GM23338 (cell line): ENCODE results near the gene NCR3LG1. TPM values are rescaled to one million over a fixed set of nuclear protein-coding genes. Genes with fewer than 3 reads are reported as not detected.

Source experiments
- ATAC-seq: fragments of 200-7000 bp; cut with Tn5 transposase; 3 replicates; pipeline ENCODE4 v1.9.1; 2020
- DNase-seq: peaks from one replicate; pipeline ENCODE4 v3.0.0-alpha.2; 2015; ENCODE audit warnings: low spot score
- H2AFZ ChIP-seq: fragments of 200-600 bp; sonication (generic); 2 replicates; pipeline ENCODE4 v1.8.0; 2016; ENCODE audit warnings: antibody characterized with exemption, mild to moderate bottlenecking, moderate library complexity
- H3F3A ChIP-seq: fragments of 200-600 bp; sonication (generic); replicated peaks from 2 replicates; pipeline ENCODE4 v1.8.0; 2017; ENCODE audit warnings: antibody characterized with exemption, mixed run types, low read depth
- H3K27ac ChIP-seq: fragments of 200-600 bp; sonication (generic); 2 replicates; pipeline ENCODE4 v1.6.1; 2016; ENCODE audit warnings: low read depth
- H3K27me3 ChIP-seq: fragments of 200-600 bp; sonication (generic); 2 replicates; pipeline ENCODE4 v1.8.0; 2016; ENCODE audit warnings: mild to moderate bottlenecking, mixed run types, moderate library complexity; ENCODE audit not compliant: insufficient read depth
- H3K36me3 ChIP-seq: fragments of 200-600 bp; sonication (generic); 2 replicates; pipeline ENCODE4 v1.8.0; 2016; ENCODE audit warnings: mild to moderate bottlenecking; ENCODE audit not compliant: insufficient read depth
- H3K4me1 ChIP-seq: fragments of 200-600 bp; sonication (generic); 2 replicates; pipeline ENCODE4 v1.8.0; 2016; ENCODE audit warnings: mild to moderate bottlenecking, moderate library complexity; ENCODE audit not compliant: insufficient read depth
- H3K4me2 ChIP-seq: fragments of 200-600 bp; sonication (generic); 2 replicates; pipeline ENCODE4 v1.7.1; 2017; ENCODE audit warnings: mixed run types
- H3K4me3 ChIP-seq: fragments of 200-600 bp; sonication (generic); 2 replicates; pipeline ENCODE4 v1.6.1; 2016; ENCODE audit warnings: mixed run types
- H3K79me2 ChIP-seq: fragments of 200-600 bp; sonication (generic); replicated peaks from 2 replicates; pipeline ENCODE4 v1.8.0; 2017; ENCODE audit warnings: mild to moderate bottlenecking; ENCODE audit not compliant: insufficient read depth
- H3K9me2 ChIP-seq: fragments of 200-600 bp; sonication (generic); 2 replicates; pipeline ENCODE4 v1.8.0; 2017; ENCODE audit not compliant: insufficient read depth
- H4K20me1 ChIP-seq: fragments of 200-600 bp; sonication (generic); replicated peaks from 2 replicates; pipeline ENCODE4 v1.8.0; 2017; ENCODE audit warnings: mild to moderate bottlenecking; ENCODE audit not compliant: insufficient read depth
- H3K27ac Mint-ChIP-seq: 2 replicates; pipeline ENCODE4 v1.8.0; 2020; ENCODE audit warnings: inconsistent platforms, mild to moderate bottlenecking, moderate library complexity, mixed read lengths
- H3K27me3 Mint-ChIP-seq: 3 replicates; pipeline ENCODE4 v1.8.0; 2022; ENCODE audit warnings: low read depth, mild to moderate bottlenecking, moderate library complexity, mixed read lengths, inconsistent platforms; ENCODE audit not compliant: insufficient read depth, poor library complexity
- H3K36me3 Mint-ChIP-seq: 3 replicates; pipeline ENCODE4 v1.8.0; 2021; ENCODE audit warnings: low read depth, mild to moderate bottlenecking, inconsistent platforms, moderate library complexity, mixed read lengths
- H3K4me1 Mint-ChIP-seq: 3 replicates; pipeline ENCODE4 v1.8.0; 2020; ENCODE audit warnings: mild to moderate bottlenecking, inconsistent platforms, mixed read lengths
- H3K4me3 Mint-ChIP-seq: 3 replicates; pipeline ENCODE4 v1.8.0; 2021; ENCODE audit warnings: moderate library complexity, mild to moderate bottlenecking, inconsistent platforms, mixed read lengths
- H3K9me3 Mint-ChIP-seq: 3 replicates; pipeline ENCODE4 v1.8.0; 2020; ENCODE audit warnings: moderate library complexity, mild to moderate bottlenecking, inconsistent platforms, mixed read lengths
- EZH2 ChIP-seq: fragments of 200-600 bp; sonication (generic); IDR thresholded peaks from one replicate; pipeline ENCODE4 v1.8.0; 2017; ENCODE audit warnings: antibody characterized with exemption, mild to moderate bottlenecking, low read depth; ENCODE audit not compliant: unreplicated experiment
- EZH2phosphoT487 ChIP-seq: fragments of 200-600 bp; sonication (generic); IDR thresholded peaks from one replicate; pipeline ENCODE4 v1.8.1; 2018; ENCODE audit warnings: antibody characterized with exemption; ENCODE audit not compliant: unreplicated experiment
- JUNB ChIP-seq: IDR thresholded peaks from one replicate; pipeline ENCODE4 v1.6.1; 2016; ENCODE audit warnings: antibody characterized with exemption; ENCODE audit not compliant: unreplicated experiment
- NANOG ChIP-seq: IDR thresholded peaks from 2 replicates; pipeline ENCODE4 v1.6.1; 2016; ENCODE audit warnings: antibody characterized with exemption, borderline replicate concordance
- STAT1 ChIP-seq: IDR thresholded peaks from one replicate; pipeline ENCODE4 v1.6.1; 2016; ENCODE audit warnings: antibody characterized with exemption; ENCODE audit not compliant: unreplicated experiment
- ZNF114 ChIP-seq: fragments of 250-450 bp; sonication (Bioruptor Pico); IDR thresholded peaks from 2 replicates; pipeline ENCODE4 v1.5.0; 2020; ENCODE audit warnings: mild to moderate bottlenecking, moderate library complexity
- polyA plus RNA-seq: library from polyadenylated mRNA; unstranded; fragments of >200 nt; fragmentation: Nextera tagmentation; extraction: Ambion mirVana; gene quantifications from 2 replicates; pipeline ENCODE4 v1.2.1, GENCODE V29; 2016
- total RNA-seq: library from RNA; depleted of rRNA; stranded (reverse); fragments of >200 nt; shearing (Covaris generic); gene quantifications from 2 replicates; pipeline ENCODE4 v1.2.3, GENCODE V29; 2014
- TF ChIP-seq, protein P1 (sequence below): fragments of 250-450 bp; sonication (Bioruptor Pico); IDR thresholded peaks from 2 replicates; pipeline ENCODE4 v1.5.0; 2020; ENCODE audit warnings: mild to moderate bottlenecking, moderate library complexity
- TF ChIP-seq, protein P2 (sequence below): IDR thresholded peaks from 2 replicates; pipeline ENCODE4 v1.6.1; 2016; ENCODE audit warnings: antibody characterized with exemption
- TF ChIP-seq, protein P3 (sequence below): IDR thresholded peaks from one replicate; pipeline ENCODE4 v1.6.1; 2018; ENCODE audit warnings: antibody characterized with exemption; ENCODE audit not compliant: unreplicated experiment
- TF ChIP-seq, protein P4 (sequence below), 2 experiments: fragments of 200-600 bp in 1 of 2; sonication (generic) in 1 of 2; conservative IDR thresholded peaks; 2 replicates each; pipeline versions ENCODE4 v1.5.1 to v1.6.1; 2016 to 2017; ENCODE audit warnings: antibody characterized with exemption in 2 of 2, low read depth in 2 of 2, mild to moderate bottlenecking in 2 of 2, moderate library complexity in 1 of 2

Gene NCR3LG1
- total and polyA plus RNA-seq, 2 experiments from 2014 or later, result 0.15 to 1.9 TPM

DNA sequence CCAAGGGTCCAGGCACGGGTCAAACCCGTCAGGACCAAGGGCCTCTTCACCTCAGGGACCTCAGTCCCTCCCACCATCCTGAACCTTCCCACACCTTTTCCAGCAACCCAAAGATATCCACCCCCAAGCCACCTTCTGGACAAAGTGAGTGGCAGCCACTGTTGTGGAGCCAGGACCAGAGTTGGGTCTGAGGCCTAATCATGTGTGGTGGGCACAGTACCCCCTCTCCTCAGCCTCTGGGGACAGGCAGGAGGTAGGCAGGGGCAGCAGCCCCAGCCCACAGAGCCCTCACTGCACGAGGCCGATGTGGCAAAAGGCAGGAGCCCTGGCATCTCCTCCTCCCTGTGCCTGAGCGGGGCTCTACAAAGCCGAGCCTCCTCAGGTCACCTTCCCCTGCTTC, 34.3 kb downstream of the NCR3LG1 start:
- TF ChIP-seq JUNB (no peak), EZH2phosphoT487 (no peak), EZH2 (no peak), STAT1 (no peak), ZNF114 (CRISPR knock-in tag) (no peak), NANOG (no peak)
- TF ChIP-seq, protein P1, sequence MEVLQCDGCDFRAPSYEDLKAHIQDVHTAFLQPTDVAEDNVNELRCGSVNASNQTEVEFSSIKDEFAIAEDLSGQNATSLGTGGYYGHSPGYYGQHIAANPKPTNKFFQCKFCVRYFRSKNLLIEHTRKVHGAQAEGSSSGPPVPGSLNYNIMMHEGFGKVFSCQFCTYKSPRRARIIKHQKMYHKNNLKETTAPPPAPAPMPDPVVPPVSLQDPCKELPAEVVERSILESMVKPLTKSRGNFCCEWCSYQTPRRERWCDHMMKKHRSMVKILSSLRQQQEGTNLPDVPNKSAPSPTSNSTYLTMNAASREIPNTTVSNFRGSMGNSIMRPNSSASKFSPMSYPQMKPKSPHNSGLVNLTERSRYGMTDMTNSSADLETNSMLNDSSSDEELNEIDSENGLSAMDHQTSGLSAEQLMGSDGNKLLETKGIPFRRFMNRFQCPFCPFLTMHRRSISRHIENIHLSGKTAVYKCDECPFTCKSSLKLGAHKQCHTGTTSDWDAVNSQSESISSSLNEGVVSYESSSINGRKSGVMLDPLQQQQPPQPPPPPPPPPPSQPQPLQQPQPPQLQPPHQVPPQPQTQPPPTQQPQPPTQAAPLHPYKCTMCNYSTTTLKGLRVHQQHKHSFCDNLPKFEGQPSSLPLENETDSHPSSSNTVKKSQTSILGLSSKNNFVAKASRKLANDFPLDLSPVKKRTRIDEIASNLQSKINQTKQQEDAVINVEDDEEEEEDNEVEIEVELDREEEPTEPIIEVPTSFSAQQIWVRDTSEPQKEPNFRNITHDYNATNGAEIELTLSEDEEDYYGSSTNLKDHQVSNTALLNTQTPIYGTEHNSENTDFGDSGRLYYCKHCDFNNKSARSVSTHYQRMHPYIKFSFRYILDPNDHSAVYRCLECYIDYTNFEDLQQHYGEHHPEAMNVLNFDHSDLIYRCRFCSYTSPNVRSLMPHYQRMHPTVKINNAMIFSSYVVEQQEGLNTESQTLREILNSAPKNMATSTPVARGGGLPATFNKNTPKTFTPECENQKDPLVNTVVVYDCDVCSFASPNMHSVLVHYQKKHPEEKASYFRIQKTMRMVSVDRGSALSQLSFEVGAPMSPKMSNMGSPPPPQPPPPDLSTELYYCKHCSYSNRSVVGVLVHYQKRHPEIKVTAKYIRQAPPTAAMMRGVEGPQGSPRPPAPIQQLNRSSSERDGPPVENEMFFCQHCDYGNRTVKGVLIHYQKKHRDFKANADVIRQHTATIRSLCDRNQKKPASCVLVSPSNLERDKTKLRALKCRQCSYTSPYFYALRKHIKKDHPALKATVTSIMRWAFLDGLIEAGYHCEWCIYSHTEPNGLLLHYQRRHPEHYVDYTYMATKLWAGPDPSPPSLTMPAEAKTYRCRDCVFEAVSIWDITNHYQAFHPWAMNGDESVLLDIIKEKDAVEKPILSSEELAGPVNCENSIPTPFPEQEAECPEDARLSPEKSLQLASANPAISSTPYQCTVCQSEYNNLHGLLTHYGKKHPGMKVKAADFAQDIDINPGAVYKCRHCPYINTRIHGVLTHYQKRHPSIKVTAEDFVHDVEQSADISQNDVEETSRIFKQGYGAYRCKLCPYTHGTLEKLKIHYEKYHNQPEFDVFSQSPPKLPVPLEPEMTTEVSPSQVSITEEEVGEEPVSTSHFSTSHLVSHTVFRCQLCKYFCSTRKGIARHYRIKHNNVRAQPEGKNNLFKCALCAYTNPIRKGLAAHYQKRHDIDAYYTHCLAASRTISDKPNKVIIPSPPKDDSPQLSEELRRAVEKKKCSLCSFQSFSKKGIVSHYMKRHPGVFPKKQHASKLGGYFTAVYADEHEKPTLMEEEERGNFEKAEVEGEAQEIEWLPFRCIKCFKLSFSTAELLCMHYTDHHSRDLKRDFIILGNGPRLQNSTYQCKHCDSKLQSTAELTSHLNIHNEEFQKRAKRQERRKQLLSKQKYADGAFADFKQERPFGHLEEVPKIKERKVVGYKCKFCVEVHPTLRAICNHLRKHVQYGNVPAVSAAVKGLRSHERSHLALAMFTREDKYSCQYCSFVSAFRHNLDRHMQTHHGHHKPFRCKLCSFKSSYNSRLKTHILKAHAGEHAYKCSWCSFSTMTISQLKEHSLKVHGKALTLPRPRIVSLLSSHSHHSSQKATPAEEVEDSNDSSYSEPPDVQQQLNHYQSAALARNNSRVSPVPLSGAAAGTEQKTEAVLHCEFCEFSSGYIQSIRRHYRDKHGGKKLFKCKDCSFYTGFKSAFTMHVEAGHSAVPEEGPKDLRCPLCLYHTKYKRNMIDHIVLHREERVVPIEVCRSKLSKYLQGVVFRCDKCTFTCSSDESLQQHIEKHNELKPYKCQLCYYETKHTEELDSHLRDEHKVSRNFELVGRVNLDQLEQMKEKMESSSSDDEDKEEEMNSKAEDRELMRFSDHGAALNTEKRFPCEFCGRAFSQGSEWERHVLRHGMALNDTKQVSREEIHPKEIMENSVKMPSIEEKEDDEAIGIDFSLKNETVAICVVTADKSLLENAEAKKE (CRISPR knock-in tag), result no peak
- TF ChIP-seq, protein P2, sequence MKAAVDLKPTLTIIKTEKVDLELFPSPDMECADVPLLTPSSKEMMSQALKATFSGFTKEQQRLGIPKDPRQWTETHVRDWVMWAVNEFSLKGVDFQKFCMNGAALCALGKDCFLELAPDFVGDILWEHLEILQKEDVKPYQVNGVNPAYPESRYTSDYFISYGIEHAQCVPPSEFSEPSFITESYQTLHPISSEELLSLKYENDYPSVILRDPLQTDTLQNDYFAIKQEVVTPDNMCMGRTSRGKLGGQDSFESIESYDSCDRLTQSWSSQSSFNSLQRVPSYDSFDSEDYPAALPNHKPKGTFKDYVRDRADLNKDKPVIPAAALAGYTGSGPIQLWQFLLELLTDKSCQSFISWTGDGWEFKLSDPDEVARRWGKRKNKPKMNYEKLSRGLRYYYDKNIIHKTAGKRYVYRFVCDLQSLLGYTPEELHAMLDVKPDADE, result no peak
- TF ChIP-seq, protein P3, sequence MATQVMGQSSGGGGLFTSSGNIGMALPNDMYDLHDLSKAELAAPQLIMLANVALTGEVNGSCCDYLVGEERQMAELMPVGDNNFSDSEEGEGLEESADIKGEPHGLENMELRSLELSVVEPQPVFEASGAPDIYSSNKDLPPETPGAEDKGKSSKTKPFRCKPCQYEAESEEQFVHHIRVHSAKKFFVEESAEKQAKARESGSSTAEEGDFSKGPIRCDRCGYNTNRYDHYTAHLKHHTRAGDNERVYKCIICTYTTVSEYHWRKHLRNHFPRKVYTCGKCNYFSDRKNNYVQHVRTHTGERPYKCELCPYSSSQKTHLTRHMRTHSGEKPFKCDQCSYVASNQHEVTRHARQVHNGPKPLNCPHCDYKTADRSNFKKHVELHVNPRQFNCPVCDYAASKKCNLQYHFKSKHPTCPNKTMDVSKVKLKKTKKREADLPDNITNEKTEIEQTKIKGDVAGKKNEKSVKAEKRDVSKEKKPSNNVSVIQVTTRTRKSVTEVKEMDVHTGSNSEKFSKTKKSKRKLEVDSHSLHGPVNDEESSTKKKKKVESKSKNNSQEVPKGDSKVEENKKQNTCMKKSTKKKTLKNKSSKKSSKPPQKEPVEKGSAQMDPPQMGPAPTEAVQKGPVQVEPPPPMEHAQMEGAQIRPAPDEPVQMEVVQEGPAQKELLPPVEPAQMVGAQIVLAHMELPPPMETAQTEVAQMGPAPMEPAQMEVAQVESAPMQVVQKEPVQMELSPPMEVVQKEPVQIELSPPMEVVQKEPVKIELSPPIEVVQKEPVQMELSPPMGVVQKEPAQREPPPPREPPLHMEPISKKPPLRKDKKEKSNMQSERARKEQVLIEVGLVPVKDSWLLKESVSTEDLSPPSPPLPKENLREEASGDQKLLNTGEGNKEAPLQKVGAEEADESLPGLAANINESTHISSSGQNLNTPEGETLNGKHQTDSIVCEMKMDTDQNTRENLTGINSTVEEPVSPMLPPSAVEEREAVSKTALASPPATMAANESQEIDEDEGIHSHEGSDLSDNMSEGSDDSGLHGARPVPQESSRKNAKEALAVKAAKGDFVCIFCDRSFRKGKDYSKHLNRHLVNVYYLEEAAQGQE, result no peak
- TF ChIP-seq, protein P4, sequence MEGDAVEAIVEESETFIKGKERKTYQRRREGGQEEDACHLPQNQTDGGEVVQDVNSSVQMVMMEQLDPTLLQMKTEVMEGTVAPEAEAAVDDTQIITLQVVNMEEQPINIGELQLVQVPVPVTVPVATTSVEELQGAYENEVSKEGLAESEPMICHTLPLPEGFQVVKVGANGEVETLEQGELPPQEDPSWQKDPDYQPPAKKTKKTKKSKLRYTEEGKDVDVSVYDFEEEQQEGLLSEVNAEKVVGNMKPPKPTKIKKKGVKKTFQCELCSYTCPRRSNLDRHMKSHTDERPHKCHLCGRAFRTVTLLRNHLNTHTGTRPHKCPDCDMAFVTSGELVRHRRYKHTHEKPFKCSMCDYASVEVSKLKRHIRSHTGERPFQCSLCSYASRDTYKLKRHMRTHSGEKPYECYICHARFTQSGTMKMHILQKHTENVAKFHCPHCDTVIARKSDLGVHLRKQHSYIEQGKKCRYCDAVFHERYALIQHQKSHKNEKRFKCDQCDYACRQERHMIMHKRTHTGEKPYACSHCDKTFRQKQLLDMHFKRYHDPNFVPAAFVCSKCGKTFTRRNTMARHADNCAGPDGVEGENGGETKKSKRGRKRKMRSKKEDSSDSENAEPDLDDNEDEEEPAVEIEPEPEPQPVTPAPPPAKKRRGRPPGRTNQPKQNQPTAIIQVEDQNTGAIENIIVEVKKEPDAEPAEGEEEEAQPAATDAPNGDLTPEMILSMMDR (conservative IDR thresholded peaks at IDR 0.05; ENCODE audit: low read depth in 2 of 2), result no peak
- H3F3A ChIP-seq, result no peaks in the 10 kb centered on the region
- Mint-ChIP-seq H3K9me3 (no peaks in the 10 kb centered on the region; the same call in 2 of the 3 replicates), H3K4me3 (no peak overlapping the region), H3K4me1 (peaks cover 12% of the 10 kb centered on the region; the same call in 2 of the 3 replicates), H3K27me3 (peaks cover 15% of the 10 kb centered on the region), H3K36me3 (peaks cover 10% of the 10 kb centered on the region; the same call in 2 of the 3 replicates), H3K27ac (no peak overlapping the region; the same call in 1 of the 2 replicates)
- H2AFZ ChIP-seq, result no peak overlapping the region
- H4K20me1 ChIP-seq, result no peaks in the 10 kb centered on the region
- no peaks in the 10 kb centered on the region for H3K36me3 ChIP-seq
- H3K9me2 ChIP-seq, result 0 out of 2 replicates have a peak, but pooled peaks cover 3% of the 10 kb centered on the region
- no peaks in the 10 kb centered on the region for H3K27me3 ChIP-seq
- H3K79me2 ChIP-seq, result no peaks in the 10 kb centered on the region
- H3K4me3 ChIP-seq, result no peak overlapping the region
- H3K27ac ChIP-seq, result no peak overlapping the region
- peaks cover 7% of the 10 kb centered on the region; the same call in 1 of the 2 replicates for H3K4me1 ChIP-seq
- no peak for DNase-seq
- no peak overlapping the region for H3K4me2 ChIP-seq
- ATAC-seq, result no peak
